ENCODE measurements around the gene TMSB15C.
"Not testable (repeated sequence)": the region's sequence is repeated elsewhere in the genome, so short reads cannot be mapped to it uniquely, and the experiment has no call there.

The TMSB15C gene

GRCh38 chrX:104075778-104076445, at the start of gene TMSB15C:
TSS of gene TMSB15C (minus strand) at chrX:104076236.
- not testable (repeated sequence) for DNase-seq

- no peak for DNase-seq
Measured at GRCh38 chrX:104122829-104123228, 46.8 kb upstream of the TMSB15C start.

- no peak for DNase-seq
Measured at GRCh38 chrX:104118765-104119164, 42.7 kb upstream of the TMSB15C start.

GRCh38 chrX:104117759-104118158, 41.7 kb upstream of the TMSB15C start:
- DNase-seq = no peak

- DNase-seq = no peak
Measured at GRCh38 chrX:104113222-104113965, 37.4 kb upstream of the TMSB15C start.

- DNase-seq = peak; percentile 15
Measured at GRCh38 chrX:104112326-104112951, 36.4 kb upstream of the TMSB15C start, which contains the start of gene ZCCHC18. TSS of gene ZCCHC18 (plus strand) at chrX:104112523. CDS start at chrX:104114112, 1,589 bp downstream.

GRCh38 chrX:104110491-104111240, 34.6 kb upstream of the TMSB15C start:
- not testable (repeated sequence) for DNase-seq

- DNase-seq = no peak
Measured at GRCh38 chrX:104108955-104109354, 32.9 kb upstream of the TMSB15C start.

GRCh38 chrX:104105330-104106262, 29.6 kb upstream of the TMSB15C start:
- no peak for DNase-seq

GRCh38 chrX:104104676-104105075, 28.6 kb upstream of the TMSB15C start:
- DNase-seq = no peak

GRCh38 chrX:104098919-104099318, 22.9 kb upstream of the TMSB15C start:
- DNase-seq = no peak

GRCh38 chrX:104098151-104098808, 22.2 kb upstream of the TMSB15C start:
- peak; percentile 54 for DNase-seq

- no peak for DNase-seq
Measured at GRCh38 chrX:104085919-104086318, 9.9 kb upstream of the TMSB15C start.

GRCh38 chrX:104085477-104085876, 9.4 kb upstream of the TMSB15C start:
- no peak for DNase-seq

GRCh38 chrX:104084534-104085277, 8.7 kb upstream of the TMSB15C start:
- no peak for DNase-seq

GRCh38 chrX:104084063-104084462, 8.0 kb upstream of the TMSB15C start:
- no peak for DNase-seq

- not testable (repeated sequence) for DNase-seq
Measured at GRCh38 chrX:104077854-104078253, 1.8 kb upstream of the TMSB15C start.

GRCh38 chrX:104062636-104063035, 13.4 kb downstream of the TMSB15C start:
- DNase-seq = not testable (repeated sequence)

GRCh38 chrX:104054956-104055355, 21.1 kb downstream of the TMSB15C start:
- DNase-seq = not testable (repeated sequence)

GRCh38 chrX:104047171-104047570, 28.9 kb downstream of the TMSB15C start:
- DNase-seq = no peak

GRCh38 chrX:104045642-104046041, 30.4 kb downstream of the TMSB15C start:
- no peak for DNase-seq
